Right atrium auricular region (tissue), 2 donors: Measurements from ENCODE around the gene PARD3B. TPM values are rescaled to one million over a fixed set of nuclear protein-coding genes. Genes with fewer than 3 reads are reported as not detected.

Experiments used
- DNase-seq: peaks from one replicate; pipeline ENCODE4 v3.0.0-alpha.2; 2019; ENCODE audit warnings: low spot score
- H3K27ac ChIP-seq, 2 donors: fragments of 200-600 bp; sonication (generic); 1 replicate in 1 of 2; 2 replicates in 1 of 2; pipeline ENCODE4 v1.5.1; 2016 to 2019
- H3K27me3 ChIP-seq, 2 donors: fragments of 200-600 bp; sonication (generic); one replicate each; pipeline versions ENCODE4 v1.5.1 to v1.6.0; 2017 to 2019
- H3K36me3 ChIP-seq: fragments of 200-600 bp; sonication (generic); one replicate; pipeline ENCODE4 v1.5.1; 2016
- H3K4me1 ChIP-seq, 2 donors: fragments of 200-600 bp; sonication (generic); one replicate each; pipeline versions ENCODE4 v1.5.1 to v1.6.0; 2017 to 2019
- H3K4me3 ChIP-seq, 2 donors: fragments of 200-600 bp; sonication (generic); 1 replicate in 1 of 2; 2 replicates in 1 of 2; pipeline ENCODE4 v1.5.1; 2017 to 2019; ENCODE audit warnings: mild to moderate bottlenecking in 1 of 2, moderate library complexity in 1 of 2
- H3K9me3 ChIP-seq, 2 donors: fragments of 200-600 bp; sonication (generic); one replicate each; pipeline ENCODE4 v1.5.1; 2019
- total RNA-seq, 2 donors: library from RNA; depleted of rRNA; stranded (reverse); fragments of >200 nt; gene quantifications; one replicate each; pipeline ENCODE4 v1.1.0, GENCODE V29; 2016
- TF ChIP-seq, protein P1 (sequence below), 2 donors: fragments of 200-600 bp; sonication (generic); IDR thresholded peaks; one replicate each; pipeline ENCODE4 v1.5.1; 2019; ENCODE audit warnings: antibody characterized with exemption in 2 of 2

PARD3B gene
- total RNA-seq, 2 donors from 2014 or later: 7.4 to 12.2 TPM

DNA sequence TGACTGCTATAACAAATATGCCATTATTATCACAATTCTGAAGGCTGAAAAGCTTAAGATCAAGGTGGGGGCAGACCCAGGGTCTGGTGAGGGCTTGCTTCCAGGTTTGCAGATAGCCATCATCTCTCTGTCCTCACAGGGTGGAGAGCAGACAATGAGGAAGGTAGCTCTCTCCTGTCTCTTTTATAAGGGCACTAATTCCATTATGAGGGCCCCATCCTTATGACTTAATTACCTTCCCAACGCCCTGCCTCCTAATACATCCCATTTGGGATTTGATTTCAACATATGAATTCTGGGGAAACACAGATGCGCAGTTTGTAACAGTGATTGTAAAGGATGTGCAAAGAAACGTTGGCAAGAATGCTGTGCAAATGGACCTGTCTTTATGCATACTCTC lies 44.8 kb downstream of the PARD3B start:
- Histone ChIP-seq H3K4me1 (no peaks in the 10 kb centered on the region), H3K9me3 (peaks cover 0 to 9% of the 10 kb centered on the region in 2 donors), H3K36me3 (no peaks in the 10 kb centered on the region), H3K27ac (no peak overlapping the region), H3K27me3 (no peaks in the 10 kb centered on the region), H3K4me3 (no peak overlapping the region)
- DNase-seq: no peak
- TF ChIP-seq, protein P1, sequence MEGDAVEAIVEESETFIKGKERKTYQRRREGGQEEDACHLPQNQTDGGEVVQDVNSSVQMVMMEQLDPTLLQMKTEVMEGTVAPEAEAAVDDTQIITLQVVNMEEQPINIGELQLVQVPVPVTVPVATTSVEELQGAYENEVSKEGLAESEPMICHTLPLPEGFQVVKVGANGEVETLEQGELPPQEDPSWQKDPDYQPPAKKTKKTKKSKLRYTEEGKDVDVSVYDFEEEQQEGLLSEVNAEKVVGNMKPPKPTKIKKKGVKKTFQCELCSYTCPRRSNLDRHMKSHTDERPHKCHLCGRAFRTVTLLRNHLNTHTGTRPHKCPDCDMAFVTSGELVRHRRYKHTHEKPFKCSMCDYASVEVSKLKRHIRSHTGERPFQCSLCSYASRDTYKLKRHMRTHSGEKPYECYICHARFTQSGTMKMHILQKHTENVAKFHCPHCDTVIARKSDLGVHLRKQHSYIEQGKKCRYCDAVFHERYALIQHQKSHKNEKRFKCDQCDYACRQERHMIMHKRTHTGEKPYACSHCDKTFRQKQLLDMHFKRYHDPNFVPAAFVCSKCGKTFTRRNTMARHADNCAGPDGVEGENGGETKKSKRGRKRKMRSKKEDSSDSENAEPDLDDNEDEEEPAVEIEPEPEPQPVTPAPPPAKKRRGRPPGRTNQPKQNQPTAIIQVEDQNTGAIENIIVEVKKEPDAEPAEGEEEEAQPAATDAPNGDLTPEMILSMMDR (IDR thresholded peaks at IDR 0.05): no peak

DNA sequence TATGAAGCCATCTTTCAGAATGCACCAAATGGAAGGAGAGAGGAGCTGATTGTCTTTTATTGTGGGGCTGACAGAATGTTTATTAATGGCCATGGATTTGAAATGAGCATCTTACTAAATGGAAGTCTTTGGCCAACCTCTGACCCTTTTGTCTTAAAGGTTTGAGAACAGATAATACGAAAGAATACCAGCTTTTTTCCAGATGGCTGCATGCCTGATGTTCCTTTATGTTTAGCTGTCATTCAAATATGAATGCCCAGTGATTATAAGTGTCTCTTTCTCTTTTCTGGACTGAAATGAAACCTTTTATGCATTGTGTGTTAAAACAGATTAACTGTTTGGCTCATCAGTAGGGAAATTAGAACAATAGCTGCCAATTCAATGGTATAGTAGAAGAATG lies 46.0 kb downstream of the PARD3B start:
- Histone ChIP-seq H3K4me3 (no peak overlapping the region), H3K36me3 (no peaks in the 10 kb centered on the region), H3K27me3 (no peaks in the 10 kb centered on the region), H3K9me3 (peaks cover 0 to 9% of the 10 kb centered on the region in 2 donors), H3K4me1 (no peaks in the 10 kb centered on the region), H3K27ac (no peak overlapping the region)
- TF ChIP-seq, protein P1 (IDR thresholded peaks at IDR 0.05): no peak
- DNase-seq: no peak

DNA sequence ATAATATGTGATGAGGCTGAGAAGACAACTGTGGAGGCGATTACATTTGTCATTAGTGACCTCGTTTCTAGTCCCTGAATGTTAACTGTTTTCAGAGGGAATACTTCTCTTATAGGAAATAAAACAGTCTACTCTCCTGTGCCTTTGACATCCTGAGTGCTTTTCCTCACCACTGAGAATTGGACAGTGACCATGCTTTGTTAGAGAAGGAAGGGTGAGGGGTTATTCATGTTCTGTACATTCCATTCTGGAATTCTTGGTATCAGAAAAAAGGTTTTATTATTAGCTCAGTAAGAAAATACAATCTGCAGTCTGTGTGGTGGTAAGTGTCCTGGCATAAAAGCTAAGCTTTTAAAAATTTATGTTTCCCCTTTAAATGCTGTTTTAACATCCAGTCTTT lies 58.8 kb downstream of the PARD3B start:
- H3K27ac ChIP-seq: peak overlapping the region in 1 of 2 donors; percentile 34
- peaks cover 0 to 10% of the 10 kb centered on the region in 2 donors for H3K9me3 ChIP-seq
- no peak for DNase-seq
- H3K36me3 ChIP-seq: no peaks in the 10 kb centered on the region
- H3K4me3 ChIP-seq: no peak overlapping the region
- TF ChIP-seq, protein P1 (IDR thresholded peaks at IDR 0.05): no peak
- peaks cover 0 to 35% of the 10 kb centered on the region in 2 donors for H3K4me1 ChIP-seq
- H3K27me3 ChIP-seq: no peaks in the 10 kb centered on the region

DNA sequence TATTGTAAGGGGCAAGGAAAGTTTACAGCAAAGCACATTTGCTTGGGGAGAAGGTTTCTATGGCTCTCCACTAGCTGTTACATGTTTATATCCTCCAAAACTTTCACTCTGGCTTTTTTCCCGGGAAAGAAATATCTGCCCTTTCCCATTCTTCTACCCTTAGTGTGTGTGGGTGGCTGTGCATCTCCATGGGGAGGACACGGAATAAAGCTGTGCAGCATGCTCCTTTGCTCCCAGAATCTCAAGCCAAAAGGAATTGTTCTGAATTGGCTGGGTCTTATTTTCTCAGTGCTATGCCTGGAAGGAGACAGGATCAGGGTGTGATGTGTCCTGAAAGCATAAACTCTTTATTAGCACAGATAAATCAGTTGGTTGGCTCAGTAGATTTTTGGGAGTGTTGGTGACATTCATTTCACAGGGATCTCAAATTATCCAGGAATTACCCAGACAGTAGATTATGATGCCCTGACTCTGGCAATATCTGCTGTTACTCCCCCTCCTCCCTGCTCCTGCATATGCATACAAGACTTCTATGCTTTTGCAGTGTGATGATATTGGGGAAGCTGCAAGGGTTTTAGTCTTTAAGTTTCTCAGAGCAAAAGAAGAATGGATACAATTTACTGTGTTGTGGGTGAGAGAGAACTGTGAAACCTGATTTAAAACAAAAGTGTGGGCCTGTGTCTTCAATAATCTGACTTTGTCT lies 63.1 kb downstream of the PARD3B start:
- TF ChIP-seq, protein P1 (IDR thresholded peaks at IDR 0.05): no peak
- Histone ChIP-seq H3K36me3 (no peaks in the 10 kb centered on the region), H3K4me3 (no peak overlapping the region), H3K27ac (no peak overlapping the region), H3K4me1 (peaks cover 2 to 30% of the 10 kb centered on the region in 2 donors), H3K9me3 (no peaks in the 10 kb centered on the region), H3K27me3 (no peaks in the 10 kb centered on the region)
- no peak for DNase-seq

DNA sequence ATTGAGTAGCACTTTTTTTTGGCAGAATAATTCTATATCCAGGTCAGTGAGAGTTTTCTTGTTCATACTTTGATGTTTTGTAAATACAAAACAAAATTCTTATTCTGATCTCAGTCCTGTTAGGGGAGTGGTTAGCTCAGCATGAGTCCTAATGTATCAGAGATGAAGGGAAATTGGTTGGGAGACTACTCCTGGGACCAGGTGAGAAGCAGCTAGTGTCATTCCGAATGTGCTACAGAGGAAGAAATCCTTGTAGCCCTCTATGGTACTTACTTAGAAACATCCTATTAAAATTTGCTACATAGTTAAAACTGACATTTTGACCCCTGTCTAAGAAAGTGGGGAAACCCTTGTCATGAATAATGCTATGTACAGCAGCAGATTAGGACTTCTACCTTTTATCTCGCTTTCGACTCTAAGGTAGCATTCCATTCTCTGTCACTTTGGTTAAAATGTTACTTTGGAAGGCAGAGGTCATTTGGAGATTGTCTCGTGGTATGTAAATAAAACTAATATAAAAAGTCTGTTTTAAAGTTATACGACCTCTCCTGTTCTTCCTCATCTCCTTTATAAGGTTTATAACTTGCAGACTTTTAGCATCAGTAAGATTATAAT lies 65.8 kb downstream of the PARD3B start:
- Histone ChIP-seq H3K4me3 (no peak overlapping the region), H3K4me1 (peaks cover 2 to 14% of the 10 kb centered on the region in 2 donors), H3K9me3 (no peaks in the 10 kb centered on the region), H3K27ac (no peak overlapping the region), H3K36me3 (no peaks in the 10 kb centered on the region), H3K27me3 (no peaks in the 10 kb centered on the region)
- no peak for DNase-seq
- TF ChIP-seq, protein P1 (IDR thresholded peaks at IDR 0.05): no peak
